SK-MEL-5 (cell line): ENCODE results near the gene ISOC2. TPM values are rescaled to one million over a fixed set of nuclear protein-coding genes. Genes with fewer than 3 reads are reported as not detected.

Experiments
- DNase-seq: peaks from one replicate; pipeline ENCODE4 v3.0.0-alpha.2; 2016; ENCODE audit warnings: low read depth, low spot score
- in situ Hi-C: cut with HindIII; loops from 2 replicates; pipeline ENCODE4 v1.10.0; 2016; ENCODE audit warnings: low sequenced_read_pairs, high pct_unique_total_duplicates, low pct_unique_long_range_greater_than_20kb
- total RNA-seq: library from RNA; depleted of rRNA; stranded (reverse); fragments of >200 nt; shearing (Covaris generic); gene quantifications from 2 replicates; pipeline ENCODE4 v1.2.3, GENCODE V29; 2014

ISOC2 gene
- total RNA-seq, 1 experiment from 2014 or later: 79.2 TPM

DNA sequence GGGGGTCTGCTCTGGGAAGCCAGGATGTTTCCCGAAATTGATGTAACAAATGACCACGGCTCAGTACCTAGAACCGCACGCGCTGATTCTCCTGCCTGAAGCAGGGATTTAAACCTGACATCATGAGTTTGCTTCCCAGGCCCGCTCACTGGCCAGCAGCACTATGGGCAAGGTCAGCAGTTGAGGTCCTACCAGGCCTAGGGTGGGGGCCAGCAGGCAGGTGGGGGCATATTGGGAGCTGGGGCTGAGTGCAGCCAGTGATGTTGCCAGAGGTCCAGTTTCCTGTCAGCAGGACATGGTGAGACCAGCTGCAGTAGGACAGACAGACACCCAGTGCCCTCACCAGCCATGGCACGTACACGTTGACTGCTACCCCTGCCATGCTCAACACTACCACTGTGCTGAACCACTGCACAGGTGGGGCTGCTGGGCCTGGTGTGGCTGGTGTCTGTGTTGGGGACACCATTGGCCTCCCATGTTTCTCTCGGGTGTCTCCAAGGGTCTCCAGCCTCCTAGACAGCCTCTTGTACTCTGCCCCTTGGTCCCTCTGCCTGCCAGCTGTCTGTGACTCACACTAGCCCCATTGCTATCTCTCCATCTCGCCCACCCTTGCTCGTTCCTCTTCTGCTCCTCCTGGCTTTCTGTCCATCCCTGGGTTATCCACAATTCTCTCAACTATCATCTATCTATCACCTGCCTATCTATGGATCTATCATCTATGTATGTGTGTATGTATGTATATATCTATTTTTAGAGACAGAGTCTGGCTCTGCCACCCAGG, 4.2 kb upstream of the ISOC2 start:
- in situ Hi-C loops: no loop called here
- no peak for DNase-seq

DNA sequence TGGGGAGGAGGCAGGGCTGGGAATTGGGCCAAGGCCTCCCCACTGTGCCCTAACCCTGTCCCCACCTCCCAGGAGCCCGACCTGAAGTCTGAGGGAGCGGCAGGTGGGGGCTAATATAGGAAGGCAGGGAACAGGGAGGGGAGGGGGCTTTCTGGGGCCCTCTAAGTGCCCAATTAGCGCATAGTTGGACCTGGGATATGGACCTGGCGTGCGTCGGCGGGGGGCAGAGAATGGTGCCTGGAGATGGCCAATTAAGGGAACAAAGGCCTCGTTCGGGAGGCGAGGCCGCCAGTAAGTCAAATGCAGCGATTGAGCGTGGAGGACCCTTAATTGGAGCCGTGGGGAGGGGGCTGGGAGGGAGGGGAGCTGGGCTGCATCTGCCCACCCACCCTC, 3.2 kb upstream of the ISOC2 start, which contains the start of gene C19orf85:
Gene C19orf85, minus strand, starts transcription at position 90 of the 393 bp plus-strand sequence. CDS start 197 bp downstream, outside the sequence.
- DNase-seq: no peak
- in situ Hi-C loops: no loop called here

DNA sequence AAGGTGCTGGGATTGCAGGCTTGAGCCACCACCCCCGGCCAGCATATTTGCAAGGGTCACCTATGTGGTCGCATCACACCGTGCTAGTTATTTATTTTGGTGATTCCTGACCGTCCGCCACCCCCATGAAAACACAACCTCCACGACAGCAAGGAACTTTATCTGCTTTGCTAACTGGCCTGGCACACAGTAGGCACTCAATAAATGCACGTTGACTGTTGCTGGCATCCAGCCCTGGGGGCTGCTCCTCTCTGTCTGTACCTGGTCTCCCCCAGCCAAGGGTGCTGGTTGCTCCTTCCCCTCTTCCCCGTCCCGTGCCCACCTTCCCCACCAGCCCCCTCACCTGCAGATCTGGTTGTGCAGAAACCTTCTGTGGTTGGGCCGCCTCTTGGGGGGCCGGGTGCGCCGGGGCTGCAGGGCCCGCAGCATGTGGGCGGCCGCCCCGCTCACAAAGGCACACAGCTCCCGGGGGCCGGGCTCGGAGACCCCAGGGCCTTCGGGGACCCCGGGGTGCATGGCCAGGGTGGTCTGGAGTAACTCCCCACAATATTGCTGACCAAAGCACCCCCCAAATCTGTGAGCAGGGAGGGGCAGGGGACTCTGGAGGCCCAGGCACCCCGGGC, 2.7 kb upstream of the ISOC2 start:
- in situ Hi-C loops: no loop called here
- no peak for DNase-seq

DNA sequence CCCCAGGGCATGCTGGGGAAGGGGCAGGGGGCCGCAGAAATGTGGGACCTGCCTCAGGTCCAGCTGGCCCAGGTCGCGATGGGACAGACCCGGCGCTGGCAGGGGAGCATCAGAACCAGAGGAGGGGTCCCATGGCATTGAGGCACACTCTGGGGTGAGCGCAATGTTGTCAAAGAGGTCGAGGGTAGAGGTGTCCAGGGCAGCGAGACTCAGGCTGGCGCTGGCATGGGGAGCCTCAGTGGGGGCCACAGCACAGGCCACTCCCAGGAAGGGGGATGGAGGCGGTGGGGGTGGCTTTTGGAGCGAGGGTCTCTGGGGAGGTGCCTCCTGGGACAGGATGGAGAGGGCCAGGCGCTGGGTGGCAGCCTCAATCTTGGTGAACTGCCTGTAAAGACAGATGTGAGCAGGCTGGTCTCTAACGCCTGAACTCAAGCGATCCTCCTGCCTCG, 2.2 kb upstream of the ISOC2 start:
- DNase-seq: no peak
- in situ Hi-C loops: no loop called here

DNA sequence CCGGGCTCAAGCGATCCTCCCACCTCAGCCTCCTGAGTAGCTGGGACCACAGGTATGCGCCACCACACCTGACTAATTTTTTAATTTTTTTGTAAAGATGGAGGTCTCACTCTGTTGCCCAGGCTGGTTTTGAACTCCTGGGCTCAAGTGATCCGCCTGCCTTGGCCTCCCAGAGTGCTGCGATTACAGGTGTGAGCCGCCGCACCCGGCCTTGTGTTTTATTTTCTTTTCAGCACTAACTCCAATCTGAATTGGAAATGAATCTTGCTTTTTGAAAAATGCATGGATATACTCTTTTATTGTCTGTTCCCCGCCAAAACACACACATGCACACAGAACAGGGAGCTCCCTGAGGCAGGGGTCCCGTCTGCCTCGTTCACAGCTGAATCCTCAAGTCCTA, 1.3 kb upstream of the ISOC2 start:
- no peak for DNase-seq
- in situ Hi-C loops: no loop called here

DNA sequence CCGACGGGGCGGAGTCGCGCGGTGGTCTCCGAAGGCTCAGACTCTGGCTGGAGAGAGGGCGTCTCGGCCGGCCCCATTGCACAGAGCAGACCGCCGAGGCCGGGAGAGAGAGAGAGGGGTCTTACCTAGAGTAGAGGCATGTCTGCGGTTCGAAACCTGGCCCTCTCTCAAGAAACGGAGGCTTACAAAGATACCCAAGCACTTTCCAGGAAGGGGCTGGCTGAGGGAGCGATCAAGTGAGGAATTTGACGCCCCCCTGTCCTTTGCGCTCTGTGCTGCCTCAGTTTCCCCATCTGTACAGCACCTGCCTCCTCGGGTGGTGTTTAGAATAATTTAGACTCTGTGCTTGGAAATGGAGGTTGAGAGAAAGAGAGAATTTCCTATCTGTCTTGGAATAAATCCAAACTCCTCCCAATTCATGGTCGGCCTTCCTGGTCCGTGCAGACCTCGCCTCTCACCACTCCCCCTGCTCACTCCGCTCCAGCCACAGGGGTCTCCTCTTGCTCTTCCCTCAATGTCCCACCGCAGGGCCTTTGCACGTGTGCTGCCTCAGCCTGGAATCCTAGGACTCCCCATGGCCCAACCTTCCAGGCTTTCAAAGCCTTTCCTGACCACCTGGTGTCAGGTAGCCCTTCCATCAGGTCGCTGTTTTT, 658 bp upstream of the ISOC2 start:
- in situ Hi-C loops: no loop called here
- DNase-seq: peak; percentile 58

DNA sequence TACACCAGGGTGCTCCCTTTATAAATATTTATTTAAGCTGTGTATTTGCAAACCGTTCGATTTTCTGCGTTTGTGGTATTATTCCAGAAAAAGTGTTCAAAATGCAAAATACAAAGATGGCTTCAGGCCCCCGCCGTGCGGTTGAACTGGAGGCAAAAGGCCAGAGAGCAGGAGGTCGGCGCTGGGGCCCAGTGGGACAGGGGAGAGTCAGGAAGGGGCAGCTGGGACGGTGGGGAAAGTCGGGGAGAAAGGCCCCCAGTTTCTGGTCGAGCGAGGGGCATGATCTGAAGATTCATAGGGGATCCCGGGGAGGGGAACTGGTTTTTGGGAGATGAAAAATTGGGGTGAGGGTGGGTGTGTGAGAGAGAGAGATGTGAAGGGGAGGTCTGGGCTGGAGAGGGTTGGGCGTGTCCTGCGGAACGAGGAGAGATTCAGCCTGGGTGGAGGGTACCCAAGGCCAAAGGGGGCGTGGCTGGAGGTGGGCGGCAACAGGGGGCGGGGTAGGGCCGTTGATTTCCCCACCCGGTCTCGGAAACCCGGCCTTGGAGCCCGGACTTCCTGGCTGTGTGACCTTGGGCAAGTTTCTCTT, 678 bp downstream of the ISOC2 start:
- in situ Hi-C loops: no loop called here
- peak; percentile 76 for DNase-seq

DNA sequence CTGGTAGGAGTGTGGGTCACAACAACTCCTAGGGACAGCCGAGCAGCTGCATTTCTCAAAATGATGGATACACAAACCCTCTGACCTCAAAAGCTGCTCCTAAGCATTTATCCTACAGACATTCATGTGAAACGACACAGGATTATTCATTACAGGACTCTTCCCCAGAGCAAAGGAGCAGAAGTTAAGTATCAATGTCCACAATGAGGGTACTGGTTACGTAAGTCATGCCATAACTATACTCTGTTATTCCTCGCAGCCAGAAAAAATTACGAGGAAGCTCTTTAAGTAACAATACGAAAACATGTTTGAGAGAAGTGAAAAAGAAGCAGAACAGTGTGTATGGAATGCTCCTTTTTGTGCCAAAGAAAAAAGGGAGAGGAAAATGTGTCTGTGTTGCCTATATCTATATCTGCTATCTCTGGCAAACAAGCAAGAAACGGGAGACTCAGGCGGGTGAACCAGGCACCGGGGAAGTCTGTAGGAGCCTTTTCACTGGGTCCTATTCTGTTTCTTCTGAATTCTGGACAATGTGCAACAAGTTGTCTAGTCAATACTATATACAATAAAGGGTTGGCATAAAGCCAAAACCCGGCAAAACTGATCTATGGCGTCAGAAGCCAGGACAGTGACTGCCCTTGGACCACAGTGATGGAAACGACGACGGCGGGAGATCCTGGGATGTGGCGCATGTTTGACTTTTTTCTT, 1.3 kb downstream of the ISOC2 start:
- DNase-seq: no peak
- in situ Hi-C loops: no loop called here

DNA sequence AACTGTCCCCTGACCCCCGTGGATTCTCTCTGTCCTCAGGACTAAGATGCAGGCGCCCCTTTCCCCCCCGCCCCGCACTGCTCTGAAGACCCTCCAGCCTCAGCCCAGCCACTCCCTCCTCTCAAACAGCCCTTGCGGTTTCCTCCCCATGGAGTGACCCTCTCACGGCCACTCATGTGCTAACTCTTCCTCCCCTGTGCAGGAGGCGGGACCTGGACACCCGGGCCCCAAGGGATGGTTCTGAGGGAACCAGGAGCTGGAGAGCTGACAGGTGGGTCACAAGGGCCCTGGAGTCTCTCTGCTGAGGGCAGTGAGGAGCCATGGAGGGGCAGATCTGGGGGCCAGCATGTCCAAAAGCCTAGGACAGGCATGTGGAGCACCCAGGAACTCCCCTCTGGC, 1.9 kb downstream of the ISOC2 start:
- in situ Hi-C loops: no loop called here
- DNase-seq: no peak

DNA sequence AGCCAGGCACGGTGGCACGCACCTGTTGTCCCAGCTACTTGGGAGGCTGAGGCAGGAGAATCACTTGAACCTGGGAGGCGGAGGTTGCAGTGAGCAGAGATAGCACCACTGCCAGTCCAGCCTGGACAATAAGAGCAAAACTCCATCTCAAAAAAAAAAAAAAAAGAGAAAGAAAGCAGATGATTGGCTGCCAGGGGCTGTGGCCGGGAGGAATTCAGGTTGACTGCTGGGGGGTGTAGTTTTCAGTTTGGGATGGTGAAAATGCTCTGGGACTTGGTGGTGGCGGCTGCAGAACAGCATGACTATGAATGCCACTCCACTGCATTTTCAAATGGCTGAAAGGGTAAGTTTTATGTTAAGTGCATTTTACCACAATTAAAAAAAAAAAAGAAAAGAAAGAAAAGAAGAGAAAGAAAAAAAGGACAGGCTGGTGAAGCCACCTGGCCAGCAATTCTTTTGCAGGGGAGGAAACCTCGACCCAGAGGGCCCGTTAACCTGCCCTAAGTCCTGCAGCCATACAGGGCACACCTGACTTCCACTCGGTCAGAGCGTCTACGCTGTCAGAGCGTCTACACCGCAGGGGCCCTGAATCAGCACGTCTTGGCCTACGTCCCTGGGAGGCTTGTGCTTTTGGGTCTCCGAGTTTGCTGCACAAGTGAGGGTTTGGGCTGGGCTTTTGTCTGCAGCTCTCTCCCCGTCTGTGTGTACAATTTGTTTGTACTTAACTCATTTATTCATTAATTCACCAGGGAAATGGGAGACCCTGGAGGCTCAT, 3.6 kb downstream of the ISOC2 start:
- in situ Hi-C loops: no loop called here
- no peak for DNase-seq

DNA sequence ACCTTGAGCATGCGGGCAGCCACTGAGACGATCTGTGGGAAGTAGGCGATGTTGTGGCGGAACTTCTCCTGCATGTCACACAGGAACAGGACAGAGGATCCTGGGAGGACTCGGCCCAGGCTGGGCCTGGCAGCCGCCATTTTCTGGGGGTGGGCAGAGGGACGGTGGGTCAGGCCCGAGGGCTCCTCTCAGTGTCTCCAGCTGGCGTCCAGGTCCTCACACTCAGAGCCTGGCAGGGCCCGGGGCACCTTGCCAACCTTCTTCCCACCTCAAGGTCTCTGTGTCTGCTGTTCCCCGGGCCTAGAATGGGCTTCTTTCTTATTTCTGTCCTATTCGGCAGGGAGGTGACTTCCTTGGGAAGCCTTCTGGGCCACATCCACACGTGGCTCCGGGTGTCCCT, 5.1 kb downstream of the ISOC2 start:
- in situ Hi-C loops: no loop called here

DNA sequence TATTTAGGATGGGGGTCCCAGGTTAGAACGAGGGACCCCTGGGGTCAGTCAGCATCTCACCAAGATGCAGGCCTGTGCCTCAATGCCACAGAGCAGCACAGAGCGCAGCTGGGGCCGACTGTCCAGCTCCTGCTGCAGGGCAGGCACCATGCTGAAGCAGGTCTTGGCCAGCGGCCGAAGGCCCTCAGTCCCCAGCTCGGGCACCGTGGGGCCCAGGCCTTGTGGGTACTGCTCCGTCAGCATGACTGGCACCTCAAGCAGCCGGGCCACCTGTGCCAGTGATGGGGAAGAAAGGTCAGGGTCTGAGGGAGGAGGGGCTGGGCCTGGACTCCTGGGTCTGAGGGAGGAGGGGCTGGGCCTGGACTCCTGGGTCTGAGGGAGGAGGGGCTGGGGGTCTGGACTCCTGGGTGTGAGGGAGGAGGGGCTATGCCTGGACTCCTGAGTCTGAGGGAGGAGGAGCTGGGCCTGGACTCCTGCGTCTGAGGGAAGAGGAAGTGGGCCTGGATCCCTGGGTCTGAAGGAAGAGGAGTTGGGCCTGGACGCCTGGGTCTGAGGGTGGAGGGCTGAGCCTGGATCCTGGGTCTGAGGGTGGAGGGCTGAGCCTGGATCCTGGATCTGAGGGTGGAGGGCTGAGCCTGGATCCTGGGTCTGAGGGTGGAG, 5.7 kb downstream of the ISOC2 start:
- DNase-seq: no peak
- in situ Hi-C loops: no loop called here

More for the DNA sequence above, 5.1 kb downstream of the ISOC2 start:
- DNase-seq: no peak

DNA sequence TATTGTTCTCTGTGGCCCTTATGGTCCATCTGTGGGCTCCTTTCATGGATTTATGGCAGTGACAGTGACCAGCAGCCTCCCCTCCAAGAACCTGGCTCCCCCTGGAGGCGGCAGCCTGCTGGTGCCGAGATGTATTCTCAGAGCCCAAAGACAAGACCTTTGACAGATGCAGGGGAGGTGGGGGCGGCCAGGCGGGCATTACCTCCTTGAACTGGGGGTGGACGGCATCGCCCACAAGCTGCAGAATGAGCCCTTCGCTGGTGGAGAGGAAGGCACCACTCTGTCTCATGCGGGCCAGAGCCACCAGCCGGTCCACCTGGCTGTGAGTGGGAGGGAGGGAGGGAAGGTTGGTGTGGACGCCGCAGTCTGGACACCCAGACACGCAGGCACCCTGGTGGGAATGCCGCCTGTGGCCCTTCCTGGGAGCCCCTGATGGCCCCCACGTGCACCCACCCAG, 6.6 kb downstream of the ISOC2 start:
- DNase-seq: peak; percentile 72
- in situ Hi-C loops: no loop called here

DNA sequence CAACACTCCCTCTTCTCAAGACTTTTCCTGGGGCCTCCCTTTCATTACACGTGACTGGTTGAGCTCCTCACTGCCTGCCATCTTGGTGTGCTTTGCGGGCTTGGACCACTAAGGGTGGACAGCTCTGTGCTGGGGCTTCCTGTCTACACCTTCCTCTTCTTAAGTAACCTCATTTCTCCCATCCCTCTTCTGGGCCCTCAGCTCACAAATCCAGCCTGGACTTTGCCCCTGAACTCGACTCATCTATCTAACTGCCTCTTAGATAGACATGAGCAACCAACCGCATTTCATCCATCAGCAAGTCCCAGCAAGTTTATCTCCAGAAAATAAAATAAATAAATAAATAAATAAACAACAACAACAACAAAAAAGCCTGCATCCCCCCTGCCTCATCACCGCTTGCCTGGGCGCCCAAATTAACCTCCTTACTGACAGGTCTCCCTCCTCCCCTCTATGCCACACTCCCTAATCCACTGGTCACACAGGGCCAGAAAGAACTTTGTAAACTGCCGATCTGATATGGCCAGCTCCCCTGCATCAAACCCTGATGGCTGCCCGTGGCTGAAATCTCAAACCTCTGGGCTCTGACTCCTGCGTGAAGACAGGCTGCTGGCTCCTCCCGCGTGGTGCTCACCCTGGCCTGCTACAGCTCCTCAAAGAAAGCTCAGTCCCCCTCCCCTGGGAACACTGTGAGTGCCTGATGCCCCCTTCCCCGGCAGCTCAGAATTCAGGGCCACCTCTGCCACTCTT, 7.8 kb downstream of the ISOC2 start:
- in situ Hi-C loops: no loop called here

DNA sequence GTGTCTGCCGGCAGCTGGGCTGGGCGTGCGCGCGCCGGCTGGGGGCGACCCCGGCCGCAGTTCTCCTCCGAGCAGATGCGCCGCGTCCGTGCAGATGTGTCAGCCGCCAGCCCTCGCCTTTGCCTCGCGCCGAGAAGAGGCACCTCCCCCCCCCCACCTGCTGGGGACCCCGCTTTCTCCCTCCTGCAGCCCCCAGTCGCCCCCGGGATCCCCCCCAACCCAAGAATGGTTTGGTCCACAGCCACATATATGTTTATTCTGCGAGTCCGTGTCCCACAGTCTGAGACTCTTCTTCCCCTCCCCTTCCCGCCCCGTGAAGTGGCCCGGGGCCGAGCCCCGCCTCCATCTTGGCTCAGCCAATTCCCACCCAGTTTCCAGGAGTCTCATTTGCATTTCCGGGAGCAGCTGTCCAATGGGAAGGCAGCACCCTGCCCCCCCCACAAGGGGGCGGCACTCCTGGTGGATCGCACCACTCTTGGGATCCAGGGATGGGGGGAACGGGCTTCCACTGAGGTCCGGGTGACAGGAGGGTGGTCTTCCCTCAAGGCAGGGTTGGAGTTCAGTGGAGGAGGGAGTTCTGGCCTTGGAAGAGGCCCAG, 8.6 kb downstream of the ISOC2 start:
- in situ Hi-C loops: no loop called here
- peak; percentile 69 for DNase-seq

More for the DNA sequence above, 7.8 kb downstream of the ISOC2 start:
- no peak for DNase-seq
